B cell (primary cell): ENCODE results near the gene PHLPP1. TPM values are rescaled to one million over a fixed set of nuclear protein-coding genes. Genes with fewer than 3 reads are reported as not detected.

ENCODE experiments used
- ATAC-seq: fragments of 200-7000 bp; cut with Tn5 transposase; one replicate; pipeline ENCODE4 v1.10.0; 2021; ENCODE audit warnings: low read depth, mild to moderate bottlenecking, moderate number of reproducible peaks, moderate library complexity
- CTCF ChIA-PET: fragments of 350-600 bp; sonication (Branson Sonifier 250); formaldehyde crosslinking; loops from one replicate; lab custom pipeline; 2021; ENCODE audit warnings: antibody characterized with exemption, inconsistent platforms; lab: Charles Lee
- POLR2A ChIA-PET: fragments of 350-600 bp; sonication (Branson Sonifier 250); formaldehyde crosslinking; loops from one replicate; lab custom pipeline; 2021; ENCODE audit warnings: antibody characterized with exemption; lab: Charles Lee
- DNase-seq: peaks from one replicate; pipeline ENCODE4 v3.0.0; 2013
- H2AFZ ChIP-seq: 2 replicates; pipeline ENCODE4 v1.6.1; 2012; ENCODE audit warnings: mild to moderate bottlenecking, low read depth, low read length; ENCODE audit not compliant: insufficient read depth, poor library complexity, severe bottlenecking
- H3K27ac ChIP-seq, 2 donors: 1 replicate in 1 of 2; 2 replicates in 1 of 2; pipeline ENCODE4 v1.5.1; 2012 to 2013; ENCODE audit warnings: low read length in 2 of 2, mild to moderate bottlenecking in 2 of 2, moderate library complexity in 1 of 2
- H3K27me3 ChIP-seq, 4 experiments: fragments of 200-600 bp in 1 of 4; sonication (generic) in 1 of 4; replicated peaks in 1 of 4; 1 replicate in 2 of 4; 2 replicates in 2 of 4; pipeline versions ENCODE4 v1.6.1 to v1.7.0; 2013 to 2016; ENCODE audit warnings: low read length in 3 of 4, mild to moderate bottlenecking in 2 of 4, mixed read lengths in 1 of 4, moderate library complexity in 1 of 4; ENCODE audit not compliant: insufficient read depth in 4 of 4, control insufficient read depth in 3 of 4; ENCODE audit errors: control extremely low read depth in 1 of 4
- H3K36me3 ChIP-seq, 2 experiments: replicated peaks in 1 of 2; 1 replicate in 1 of 2; 2 replicates in 1 of 2; pipeline versions ENCODE4 v1.6.1 to v1.7.1; 2013; ENCODE audit warnings: low read length in 1 of 2; ENCODE audit not compliant: insufficient read depth in 2 of 2, control insufficient read depth in 1 of 2; ENCODE audit errors: control extremely low read depth in 1 of 2, extremely low read depth in 1 of 2
- H3K4me1 ChIP-seq, 2 donors: fragments of 200-600 bp in 1 of 2; sonication (generic) in 1 of 2; 1 replicate in 1 of 2; 2 replicates in 1 of 2; pipeline versions ENCODE4 v1.5.1 to v1.6.1; 2013 to 2017; ENCODE audit warnings: low read length in 2 of 2; ENCODE audit not compliant: control insufficient read depth in 2 of 2, insufficient read depth in 2 of 2
- H3K4me2 ChIP-seq: replicated peaks from 2 replicates; pipeline ENCODE3; 2012; ENCODE audit warnings: mild to moderate bottlenecking, low read depth, low read length; ENCODE audit not compliant: poor library complexity, severe bottlenecking
- H3K4me3 ChIP-seq, 5 experiments: fragments of 200-600 bp in 1 of 5; sonication (generic) in 1 of 5; 1 replicate in 3 of 5; 2 replicates in 2 of 5; pipeline versions ENCODE4 v1.5.1 to v1.7.0; 2011 to 2016; ENCODE audit warnings: low read length in 4 of 5, mild to moderate bottlenecking in 4 of 5, low read depth in 2 of 5, control low read depth in 1 of 5, moderate library complexity in 1 of 5; ENCODE audit not compliant: insufficient read depth in 1 of 5; ENCODE audit errors: control extremely low read depth in 1 of 5, extremely low read depth in 1 of 5
- H3K79me2 ChIP-seq: fragments of 200-600 bp; sonication (generic); one replicate; pipeline ENCODE4 v1.6.0; 2016; ENCODE audit warnings: low read length; ENCODE audit not compliant: control insufficient read depth, insufficient read depth
- H3K9ac ChIP-seq: fragments of 200-600 bp; sonication (generic); 2 replicates; pipeline ENCODE4 v1.6.1; 2017; ENCODE audit warnings: mild to moderate bottlenecking, low read length, moderate library complexity
- H3K9me3 ChIP-seq, 3 donors: one replicate each; pipeline versions ENCODE4 v1.6.1 to v1.7.1; 2013; ENCODE audit warnings: low read length in 2 of 3; ENCODE audit not compliant: control insufficient read depth in 2 of 3, insufficient read depth in 1 of 3; ENCODE audit errors: control extremely low read depth in 1 of 3
- H4K20me1 ChIP-seq: 2 replicates; pipeline ENCODE4 v1.6.0; 2012; ENCODE audit warnings: mild to moderate bottlenecking, low read length; ENCODE audit not compliant: insufficient read depth, control insufficient read depth, poor library complexity, severe bottlenecking
- H3K27ac Mint-ChIP-seq: one replicate; pipeline ENCODE4 v1.8.0; 2021; ENCODE audit warnings: mixed read lengths
- H3K27me3 Mint-ChIP-seq: one replicate; pipeline ENCODE4 v1.8.0; 2021; ENCODE audit warnings: mixed read lengths
- H3K4me1 Mint-ChIP-seq: one replicate; pipeline ENCODE4 v1.8.0; 2021; ENCODE audit warnings: mixed read lengths
- H3K4me3 Mint-ChIP-seq: one replicate; pipeline ENCODE4 v1.8.0; 2021; ENCODE audit warnings: mixed read lengths
- H3K9me3 Mint-ChIP-seq: one replicate; pipeline ENCODE4 v1.8.0; 2022; ENCODE audit warnings: mixed read lengths; ENCODE audit not compliant: insufficient read depth
- CTCF ChIP-seq: fragments of 200-600 bp; IDR thresholded peaks from one replicate; pipeline ENCODE4 v1.8.0; 2022; ENCODE audit warnings: antibody characterized with exemption, mild to moderate bottlenecking
- EZH2 ChIP-seq: IDR thresholded peaks from 2 replicates; pipeline ENCODE4 v1.6.1; 2012; ENCODE audit warnings: borderline replicate concordance, low read depth, mild to moderate bottlenecking, moderate library complexity, low read length; ENCODE audit not compliant: insufficient read depth, poor library complexity, severe bottlenecking
- WGBS: methylation state at CpG from one replicate; pipeline ENCODE4 v1.1.5; 2013; ENCODE audit warnings: missing lambda C conversion rate; ENCODE audit not compliant: insufficient coverage; 5-methylcytosine and 5-hydroxymethylcytosine counted together
- intact Hi-C: fragments of 100-400 bp; cut with micrococcal nuclease; formaldehyde crosslinking; loops from one replicate; pipeline ENCODE4 v1.10.0; 2022
- polyA plus RNA-seq: library from polyadenylated mRNA; depleted of rRNA; stranded (reverse); fragments of >200 nt; gene quantifications from 2 replicates; pipeline ENCODE4 v1.2.3, GENCODE V29; 2012
- total RNA-seq, 2 donors: library from RNA; stranded (reverse); fragments of 120-200 nt in 1 of 2; gene quantifications; 1 replicate in 1 of 2; 2 replicates in 1 of 2; pipeline versions ENCODE4 v1.2.3 to v1.2.4, GENCODE V29; 2013 to 2022

The PHLPP1 gene
- total and polyA plus RNA-seq, 2 donors (not counting 1 experiment from before 2014, with no cell fraction given), result 3.0 to 20.7 TPM

- 93% methylated on average over 9 of the region's 13 CpGs for WGBS
- Histone ChIP-seq H3K9ac (no peak overlapping the region), H2AFZ (no peak overlapping the region), H3K27me3 (no peaks in the 10 kb centered on the region), H4K20me1 (no peaks in the 10 kb centered on the region), H3K4me2 (no peak overlapping the region), H3K9me3 (no peaks in the 10 kb centered on the region), H3K79me2 (no peaks in the 10 kb centered on the region), H3K36me3 (no peaks in the 10 kb centered on the region), H3K4me3 (no peak overlapping the region), H3K4me1 (peaks cover 4 to 5% of the 10 kb centered on the region in 2 donors), H3K27ac (no peak overlapping the region)
- Mint-ChIP-seq H3K4me1 (peaks cover 7% of the 10 kb centered on the region), H3K27ac (no peak overlapping the region), H3K27me3 (no peaks in the 10 kb centered on the region), H3K4me3 (no peak overlapping the region), H3K9me3 (no peaks in the 10 kb centered on the region)
- ChIA-PET CTCF (interaction anchor here (1.8 kb wide), 1 partner anchor 270 kb away, joined by 10 read pairs; no protein-coding TSS in a partner anchor), POLR2A (no interaction called here)
- ATAC-seq (no peak), DNase-seq (no peak)
- no peak for TF ChIP-seq EZH2
- TF ChIP-seq CTCF, result no peak
- intact Hi-C loops, result loop anchor here (10.0 kb wide), 2 partner anchors 127 to 163 kb away; no protein-coding TSS in a partner anchor
Observed at GRCh38 chr18:62711781-62712180, 3.6 kb upstream of the PHLPP1 start.

- Histone ChIP-seq H2AFZ (no peak overlapping the region), H3K27me3 (no peaks in the 10 kb centered on the region), H3K79me2 (no peaks in the 10 kb centered on the region), H4K20me1 (no peaks in the 10 kb centered on the region), H3K9ac (no peak overlapping the region), H3K4me3 (no peak overlapping the region), H3K9me3 (no peaks in the 10 kb centered on the region), H3K4me1 (peaks cover 15 to 18% of the 10 kb centered on the region in 2 donors), H3K36me3 (no peaks in the 10 kb centered on the region), H3K4me2 (no peak overlapping the region), H3K27ac (no peak overlapping the region)
- ChIA-PET CTCF (interaction anchor here (1.4 to 5.4 kb wide), 2 partner anchors 244 to 269 kb away, joined by 5 to 29 read pairs; no protein-coding TSS in a partner anchor), POLR2A (no interaction called here)
- intact Hi-C loops, result loop anchor here (1.0 to 10.0 kb wide), 9 partner anchors 17 to 726 kb away; no protein-coding TSS in a partner anchor
- DNase-seq (no peak), ATAC-seq (no peak)
- H3K4me1 Mint-ChIP-seq, result peaks cover 25% of the 10 kb centered on the region
- WGBS, result 94% methylated on average over 3 of the region's 17 CpGs
- H3K27me3 Mint-ChIP-seq, result no peaks in the 10 kb centered on the region
- peak overlapping the region; percentile 26 for H3K27ac Mint-ChIP-seq
- H3K4me3 Mint-ChIP-seq, result no peak overlapping the region
- H3K9me3 Mint-ChIP-seq, result no peaks in the 10 kb centered on the region
- TF ChIP-seq CTCF (no peak), EZH2 (no peak)
Observed at GRCh38 chr18:62713651-62714247, 1.6 kb upstream of the PHLPP1 start.
